ENCODE results near the gene DNAH9. TPM values are rescaled to one million over a fixed set of nuclear protein-coding genes. Genes with fewer than 3 reads are reported as not detected.
A peak's percentile ranks its signal among the peaks of the same experiment; 100 is the strongest.

DNAH9 gene
- total RNA-seq, 1 experiment from 2014 or later: 0.22 TPM

DNA sequence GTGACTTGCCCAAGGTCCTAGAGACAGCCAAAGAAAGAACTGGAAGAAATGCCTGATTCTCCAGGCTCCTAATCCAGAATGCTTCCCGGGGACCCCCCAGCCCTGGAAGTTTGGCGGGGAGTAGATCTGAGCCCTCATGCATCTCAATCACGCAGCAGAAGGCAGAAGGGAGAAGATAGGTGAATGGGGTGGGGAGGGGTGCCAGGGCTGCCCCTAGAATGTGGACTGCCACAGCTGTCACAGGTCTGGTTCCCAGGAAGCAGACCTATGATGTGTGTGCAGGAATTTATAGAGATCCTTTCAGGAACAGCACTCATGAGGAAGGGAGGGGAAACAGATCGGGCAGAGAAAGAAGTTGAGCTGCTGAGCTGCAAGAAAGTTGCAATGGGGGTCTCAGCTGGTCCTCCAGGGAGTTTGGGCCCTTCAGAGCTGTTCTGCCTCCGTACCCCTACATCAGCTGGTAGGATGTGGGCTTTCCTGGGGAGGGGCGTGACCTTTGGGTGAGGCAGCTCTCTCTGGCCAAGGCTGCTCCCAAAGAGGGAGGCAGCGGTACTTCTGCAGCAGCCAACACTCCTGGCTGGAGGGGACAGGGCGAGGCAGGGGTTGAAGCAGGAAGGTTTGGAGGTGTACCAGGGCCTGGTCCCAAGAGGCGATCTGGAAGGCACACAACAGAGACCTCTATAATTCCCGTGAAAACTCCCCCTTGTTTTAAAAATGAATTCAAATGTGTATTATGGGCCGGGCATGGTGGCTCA is 43.4 kb downstream of the DNAH9 start:
- H3K4me3 Mint-ChIP-seq: no peak overlapping the region
- TF ChIP-seq, protein P1, sequence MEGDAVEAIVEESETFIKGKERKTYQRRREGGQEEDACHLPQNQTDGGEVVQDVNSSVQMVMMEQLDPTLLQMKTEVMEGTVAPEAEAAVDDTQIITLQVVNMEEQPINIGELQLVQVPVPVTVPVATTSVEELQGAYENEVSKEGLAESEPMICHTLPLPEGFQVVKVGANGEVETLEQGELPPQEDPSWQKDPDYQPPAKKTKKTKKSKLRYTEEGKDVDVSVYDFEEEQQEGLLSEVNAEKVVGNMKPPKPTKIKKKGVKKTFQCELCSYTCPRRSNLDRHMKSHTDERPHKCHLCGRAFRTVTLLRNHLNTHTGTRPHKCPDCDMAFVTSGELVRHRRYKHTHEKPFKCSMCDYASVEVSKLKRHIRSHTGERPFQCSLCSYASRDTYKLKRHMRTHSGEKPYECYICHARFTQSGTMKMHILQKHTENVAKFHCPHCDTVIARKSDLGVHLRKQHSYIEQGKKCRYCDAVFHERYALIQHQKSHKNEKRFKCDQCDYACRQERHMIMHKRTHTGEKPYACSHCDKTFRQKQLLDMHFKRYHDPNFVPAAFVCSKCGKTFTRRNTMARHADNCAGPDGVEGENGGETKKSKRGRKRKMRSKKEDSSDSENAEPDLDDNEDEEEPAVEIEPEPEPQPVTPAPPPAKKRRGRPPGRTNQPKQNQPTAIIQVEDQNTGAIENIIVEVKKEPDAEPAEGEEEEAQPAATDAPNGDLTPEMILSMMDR (conservative IDR thresholded peaks at IDR 0.05): no peak
- peak overlapping the region in 1 of 3 experiments; percentile 18; a peak in 1 of 7 replicates for H3K27ac Mint-ChIP-seq
- no peaks in the 10 kb centered on the region for H3K27me3 ChIP-seq (ENCODE audit: insufficient read depth, low read length)
- H2AK5ac ChIP-seq (ENCODE audit: insufficient read length, low read length): no peak overlapping the region
- no peaks in the 10 kb centered on the region for H4K20me1 ChIP-seq (ENCODE audit: control insufficient read depth, insufficient read depth, insufficient read length)
- no peak overlapping the region for H3K4ac ChIP-seq (ENCODE audit: low read depth, low read length)
- H3K27ac ChIP-seq (ENCODE audit: insufficient read length, low read depth, low read length): no peak overlapping the region
- H2BK12ac ChIP-seq (ENCODE audit: insufficient read length, low read depth, low read length): no peak overlapping the region
- H2BK5ac ChIP-seq (ENCODE audit: insufficient read length, low read length): no peak overlapping the region
- H3K79me1 ChIP-seq (ENCODE audit: insufficient read depth, low read depth, low read length, poor library complexity, severe bottlenecking): no peaks in the 10 kb centered on the region
- H3K9me3 ChIP-seq (ENCODE audit: control insufficient read depth, low read depth, low read length): no peaks in the 10 kb centered on the region
- H3K23ac ChIP-seq (ENCODE audit: insufficient read length, low read depth, low read length): no peak overlapping the region
- no peak overlapping the region for H3K9ac ChIP-seq (ENCODE audit: extremely low read depth, insufficient read length, low read length)
- H3K9me3 Mint-ChIP-seq: peaks cover 0 to 3% of the 10 kb centered on the region in 2 experiments; a peak in 1 of 5 replicates
- H2BK120ac ChIP-seq (ENCODE audit: low read depth, low read length, poor library complexity, severe bottlenecking): no peak overlapping the region
- H3K56ac ChIP-seq (ENCODE audit: insufficient read length, low read depth, low read length): no peak overlapping the region
- H4K8ac ChIP-seq (replicated peaks; ENCODE audit: insufficient read length, low read depth, low read length): no peak overlapping the region
- no peak overlapping the region for H4K5ac ChIP-seq (ENCODE audit: insufficient read length, low read depth, low read length)
- WGBS (ENCODE audit: extremely low coverage, insufficient read length, low lambda C conversion rate): no CpG with 5 or more reads among the region's 11 CpGs
- DNase-seq: no peak
- H3T11ph ChIP-seq (ENCODE audit: low read length): no peak overlapping the region
- no peak overlapping the region for H2BK20ac ChIP-seq (ENCODE audit: low read depth, low read length, poor library complexity, severe bottlenecking)
- H3K27me3 Mint-ChIP-seq (ENCODE audit: low read depth): peaks cover 11% of the 10 kb centered on the region
- H2AFZ ChIP-seq (ENCODE audit: low read length): no peak overlapping the region
- no peak overlapping the region for H4K91ac ChIP-seq (ENCODE audit: insufficient read length, low read depth, low read length)
- no peaks in the 10 kb centered on the region for H3K23me2 ChIP-seq (ENCODE audit: insufficient read length, low read depth, low read length, poor library complexity, severe bottlenecking)
- H3K36me3 Mint-ChIP-seq (ENCODE audit: insufficient read depth in 1 of 3, low read depth in 3 of 3): no peaks in the 10 kb centered on the region
- H3K4me2 ChIP-seq (ENCODE audit: insufficient read depth, insufficient read length, low read length): no peak overlapping the region
- H3K14ac ChIP-seq (ENCODE audit: insufficient read depth, low read length): no peak overlapping the region
- no peak overlapping the region for H3K18ac ChIP-seq (ENCODE audit: insufficient read length, low read depth, low read length)
- H3K4me1 ChIP-seq (ENCODE audit: insufficient read depth, low read length): no peaks in the 10 kb centered on the region
- H2BK15ac ChIP-seq (ENCODE audit: low read depth, low read length): no peak overlapping the region
- no peaks in the 10 kb centered on the region for H3K79me2 ChIP-seq (ENCODE audit: insufficient read depth, low read length)
- peaks cover 0 to 4% of the 10 kb centered on the region in 2 experiments; a peak in 2 of 4 replicates for H3K4me1 Mint-ChIP-seq
